GM21390 (cell line): ENCODE results near the gene PTH2.

ENCODE experiments used
- ATAC-seq: cut with Tn5 transposase; IDR thresholded peaks from one replicate; pipeline ENCODE4 v1.9.1; 2021; ENCODE audit not compliant: unreplicated experiment

The PTH2 gene

DNA sequence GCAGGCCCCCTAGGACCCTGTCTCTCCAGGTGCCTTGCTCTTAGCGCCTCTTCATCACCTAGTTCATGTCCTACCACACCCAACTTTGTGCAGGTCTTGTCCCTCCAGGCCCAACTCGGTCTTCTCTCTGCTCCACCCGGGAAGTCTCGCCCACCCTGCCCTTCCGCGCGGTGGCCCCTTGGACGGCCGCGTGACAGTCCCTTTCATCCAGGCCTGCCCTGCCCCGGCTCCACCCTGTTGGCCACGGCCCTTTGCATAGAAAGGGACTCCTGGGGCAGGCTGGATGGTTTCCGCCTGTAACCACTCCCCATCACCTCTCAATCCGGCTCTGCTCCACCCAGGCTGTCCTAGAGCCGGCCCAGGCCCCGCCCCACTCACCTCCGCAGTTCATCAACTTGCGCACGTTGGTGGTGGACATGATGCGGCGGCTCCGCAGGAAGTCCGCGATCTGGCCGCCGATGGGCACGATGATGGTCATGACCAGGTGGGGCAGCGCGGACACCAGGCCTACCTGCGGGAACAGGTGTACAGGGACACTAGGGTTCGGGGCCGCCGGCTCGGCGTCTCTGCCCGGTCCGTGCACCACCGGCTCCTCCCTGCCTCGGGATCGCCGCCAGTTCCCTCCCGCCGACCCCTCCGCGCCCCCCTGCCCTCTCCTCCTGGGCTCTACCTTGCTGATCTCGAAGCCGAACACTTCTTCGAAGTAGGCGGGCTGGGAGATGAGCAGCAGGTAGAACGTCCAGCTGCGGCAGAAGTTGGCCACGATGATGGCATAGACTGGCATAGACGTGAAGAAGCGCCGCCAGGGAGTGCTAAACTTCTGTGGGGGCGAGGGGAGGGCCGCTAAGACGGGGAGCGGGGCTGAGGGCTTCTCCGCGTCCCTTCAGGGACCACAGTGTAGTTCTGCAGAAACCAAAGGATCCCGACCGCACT is 9.2 kb upstream of the PTH2 start:
- no peak for ATAC-seq

DNA sequence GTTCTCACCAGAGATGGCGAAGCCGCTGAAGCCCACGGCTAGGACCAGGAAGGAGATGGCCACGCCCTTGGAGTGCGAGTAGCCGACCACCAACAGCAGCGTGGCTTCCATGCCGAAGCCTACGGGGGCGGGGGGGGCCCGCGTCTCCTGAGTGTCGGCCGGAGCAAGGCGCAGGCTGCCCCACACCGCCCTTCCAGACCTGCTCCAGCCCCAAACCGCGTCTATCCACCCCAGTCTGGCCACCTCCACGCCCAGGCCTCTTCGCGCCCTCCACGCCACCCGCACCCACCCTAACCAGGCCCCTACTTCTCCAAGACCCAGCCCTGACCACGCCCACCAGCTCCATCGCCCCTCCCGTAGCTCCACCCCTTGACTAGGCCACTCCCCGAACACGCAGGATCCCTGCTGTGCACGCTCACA is 8.1 kb upstream of the PTH2 start:
- ATAC-seq: no peak

DNA sequence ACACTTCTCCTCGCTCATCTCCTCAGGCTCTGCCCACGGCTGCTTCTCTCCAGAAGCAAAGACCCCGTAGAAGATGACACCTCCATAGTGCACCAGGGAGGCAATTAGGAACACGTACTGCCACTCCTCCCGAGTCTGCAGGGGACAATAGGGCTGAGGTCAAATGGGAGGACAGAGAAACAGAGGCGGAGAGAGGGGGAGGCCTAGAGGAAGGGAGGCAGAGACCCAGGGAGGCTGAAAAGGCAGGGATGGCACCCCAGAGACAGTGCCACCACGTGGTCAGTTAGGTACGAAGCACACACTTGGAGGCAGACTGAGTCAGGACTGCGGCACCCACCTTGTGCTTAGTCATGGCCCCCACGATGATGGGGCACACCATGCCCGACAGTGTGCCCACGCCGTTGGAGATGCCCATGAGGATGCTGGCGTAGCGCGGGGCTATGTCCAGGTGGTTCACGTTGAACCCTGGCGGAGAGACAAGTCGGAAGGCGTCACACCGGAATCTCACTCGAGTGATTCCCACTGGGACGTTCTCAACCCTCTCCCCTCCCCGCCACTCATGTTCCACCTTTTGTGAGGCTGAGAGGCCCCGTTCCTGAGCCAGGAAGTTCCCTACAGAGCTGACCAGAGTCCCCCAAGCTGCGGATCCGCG is 7.6 kb upstream of the PTH2 start:
- ATAC-seq: no peak

DNA sequence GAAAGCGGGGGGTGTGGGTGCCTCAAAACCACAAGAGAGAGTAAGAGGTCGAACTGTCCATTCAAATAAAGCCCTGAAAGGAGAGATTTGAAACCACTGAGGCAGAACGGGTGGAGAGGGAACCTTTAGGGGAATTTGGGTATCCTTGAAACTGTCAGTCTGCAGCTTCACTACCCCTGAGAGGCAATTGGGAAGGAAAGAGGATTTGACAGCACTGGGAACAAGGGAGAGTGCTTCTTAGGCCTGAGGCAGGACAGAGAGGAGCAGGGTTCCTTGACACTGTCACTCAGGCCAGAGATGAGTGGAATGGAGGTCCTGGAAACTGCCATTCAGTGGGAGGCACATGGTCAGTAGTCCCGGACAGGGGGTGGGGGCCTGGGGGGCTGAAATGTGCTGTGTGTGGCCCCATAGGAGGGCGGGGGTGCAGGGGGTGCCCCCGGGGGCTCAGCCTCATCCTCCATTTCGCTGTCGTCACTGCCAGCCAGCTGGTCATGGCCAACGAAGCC is 7.0 kb upstream of the PTH2 start:
- ATAC-seq: no peak

DNA sequence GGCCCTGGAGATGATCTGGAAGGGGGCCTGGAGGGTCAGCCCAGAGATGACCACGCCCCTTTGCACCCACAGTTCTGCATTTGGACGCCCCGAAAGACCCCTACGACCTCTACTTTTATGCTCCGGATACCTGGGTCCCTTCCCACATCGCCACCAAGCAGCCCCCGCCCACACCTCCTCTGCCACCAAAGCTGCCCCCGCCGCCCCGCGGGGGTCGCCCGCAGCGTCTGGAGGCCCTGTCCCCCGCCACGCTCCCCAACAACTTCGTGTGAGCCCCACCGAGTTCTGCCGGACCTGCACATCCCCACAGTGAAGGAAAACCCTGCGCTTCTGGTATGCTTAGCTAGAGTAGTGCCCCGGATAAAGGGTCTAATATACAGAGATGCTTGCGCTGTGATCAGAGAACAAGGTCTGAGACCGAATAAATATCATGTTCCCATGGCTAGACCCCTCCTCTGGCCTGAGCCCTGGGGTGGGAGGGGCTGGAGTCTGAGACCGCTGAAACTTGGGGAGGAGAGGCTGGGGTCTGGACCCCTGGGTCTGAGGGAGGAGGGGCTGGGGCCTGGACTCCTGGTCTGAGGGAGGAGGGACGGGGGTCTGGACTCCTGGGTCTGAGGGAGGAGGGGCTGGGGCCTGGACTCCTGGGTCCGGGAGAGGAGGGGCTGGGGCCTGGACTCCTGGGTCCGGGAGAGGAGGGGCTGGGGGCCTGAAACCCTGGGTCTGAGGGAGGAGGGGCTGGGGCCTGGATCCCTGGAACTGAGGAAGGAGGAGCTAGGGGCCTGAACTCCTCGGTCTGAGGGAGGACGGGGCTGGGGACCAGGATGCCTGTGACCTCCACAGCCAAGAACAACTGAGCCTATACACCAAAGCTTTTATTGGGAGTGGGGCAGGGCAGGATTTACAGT is 5.6 kb upstream of the PTH2 start:
- ATAC-seq: no peak

DNA sequence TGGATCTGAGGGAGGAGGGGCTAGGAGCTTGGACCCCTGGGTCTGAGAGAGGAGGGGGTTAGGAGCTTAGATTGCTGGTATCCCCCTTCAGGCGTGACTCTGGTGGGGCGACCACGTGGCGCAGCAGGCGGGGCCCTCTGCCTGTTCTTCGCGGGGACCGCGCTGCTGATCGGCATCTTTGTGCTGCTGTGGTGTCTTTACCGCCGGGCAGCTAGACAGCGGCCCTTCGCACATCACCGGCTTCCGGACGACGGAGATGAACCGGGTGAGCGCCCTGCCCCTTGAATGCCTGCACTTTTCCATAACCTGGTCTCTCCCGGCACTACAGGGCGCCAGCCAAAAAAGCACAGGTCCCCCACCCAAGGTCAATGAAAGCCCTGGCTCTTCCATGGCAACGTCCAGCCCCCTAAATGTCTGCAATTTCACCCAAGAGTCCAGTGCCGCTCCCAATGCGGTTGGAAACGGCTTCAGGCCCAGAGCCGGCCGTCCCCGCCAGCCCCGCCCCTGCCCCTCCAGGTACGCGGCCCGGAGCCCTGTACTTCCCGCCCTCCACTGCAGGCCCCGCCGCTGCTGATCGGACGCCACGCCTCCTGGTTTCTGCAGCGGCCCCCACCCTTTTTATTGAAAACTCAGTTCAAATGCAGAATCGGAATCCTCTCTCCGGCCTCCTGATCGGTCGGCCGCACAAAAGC is 4.8 kb upstream of the PTH2 start:
- no peak for ATAC-seq

DNA sequence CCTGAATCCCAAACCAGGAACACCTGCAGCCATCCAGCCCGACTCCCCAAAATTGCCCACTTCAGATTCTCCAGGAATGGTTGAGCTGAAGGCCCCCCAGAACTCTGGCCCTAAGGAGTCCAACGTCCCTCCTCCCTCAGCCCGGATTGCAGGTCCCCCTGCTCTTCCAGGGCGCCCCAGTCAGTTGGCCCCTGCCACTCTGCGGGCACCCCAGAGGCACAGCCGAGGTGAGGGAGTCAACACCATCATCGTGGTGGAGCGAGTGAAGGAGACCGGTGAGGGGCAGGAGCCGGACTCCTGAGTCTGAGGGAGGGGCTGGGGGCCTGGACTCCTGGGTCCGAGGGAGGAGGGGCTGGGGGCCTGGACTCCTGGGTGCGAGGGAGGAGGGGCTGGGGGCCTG is 4.1 kb upstream of the PTH2 start:
- ATAC-seq: no peak

DNA sequence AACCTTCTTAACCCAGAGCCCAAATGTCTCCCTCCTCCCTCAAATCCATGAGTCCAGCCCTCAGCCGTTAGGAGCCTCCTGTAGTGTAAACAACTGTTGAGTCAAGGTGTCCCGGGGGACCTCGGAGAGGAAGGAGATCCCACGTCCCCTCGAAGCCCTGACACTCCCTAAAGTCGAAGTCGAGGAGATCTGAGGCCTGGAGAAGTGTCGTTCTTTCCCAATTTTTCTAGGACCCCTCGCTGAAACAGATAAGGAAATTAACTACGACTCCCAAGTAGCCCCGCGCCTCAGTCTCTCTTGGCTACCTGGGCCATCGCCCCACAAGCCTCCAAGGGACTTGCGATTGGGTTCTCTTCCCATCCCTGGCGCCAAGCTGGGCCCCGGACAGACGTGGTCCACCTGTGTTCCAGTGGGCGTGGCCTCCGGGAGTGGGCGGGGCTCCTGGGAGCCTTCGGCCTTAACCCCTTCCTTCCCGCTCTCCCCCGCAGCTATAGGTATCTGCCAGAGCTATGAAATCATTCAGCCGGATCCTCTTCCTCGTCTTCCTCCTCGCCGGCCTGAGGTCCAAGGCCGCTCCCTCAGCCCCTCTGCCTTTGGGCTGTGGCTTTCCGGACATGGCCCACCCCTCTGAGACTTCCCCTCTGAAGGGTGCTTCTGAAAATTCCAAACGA is 2.8 kb upstream of the PTH2 start:
- ATAC-seq: no peak

DNA sequence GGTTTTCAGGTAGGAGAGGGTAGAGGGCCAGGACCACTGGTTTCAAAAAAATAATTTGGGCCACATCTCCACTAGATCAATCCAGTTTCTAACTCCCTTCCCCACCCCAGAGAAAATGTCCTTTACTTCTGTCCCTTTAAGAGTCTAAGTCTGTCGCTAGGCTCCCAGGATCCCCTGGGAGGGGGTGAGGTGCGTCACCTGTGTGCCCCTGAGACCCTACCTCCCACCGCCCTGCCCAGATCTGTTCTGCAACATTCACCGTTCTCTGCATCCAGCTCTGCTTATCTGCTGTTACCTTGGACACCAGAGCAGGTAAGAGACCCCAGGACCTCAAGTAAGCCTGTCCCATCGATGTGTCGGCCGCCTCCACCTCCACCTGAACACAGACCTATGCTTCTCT is 1.9 kb upstream of the PTH2 start, which contains the start of gene GFY:
Gene GFY (plus strand): TSS at position 211 of the 400 bp plus-strand sequence. CDS start 1,043 bp downstream, outside the sequence.
- ATAC-seq: no peak

DNA sequence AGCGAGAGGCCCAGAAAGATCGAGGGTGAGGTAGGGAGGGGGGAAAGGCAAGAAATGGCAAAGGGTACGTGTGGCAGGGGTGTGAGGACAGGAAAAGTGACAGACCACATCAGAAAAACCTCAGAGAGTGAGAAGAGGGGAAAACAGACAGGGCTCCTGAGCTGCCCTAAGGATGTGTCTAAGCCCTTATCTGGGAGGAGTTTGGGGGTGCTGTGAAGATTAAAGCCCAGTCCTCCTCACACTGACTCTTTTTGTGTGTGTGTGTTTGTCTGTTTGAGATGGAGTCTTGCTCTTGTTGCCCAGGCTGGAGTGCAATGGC is 703 bp upstream of the PTH2 start:
- ATAC-seq: no peak

DNA sequence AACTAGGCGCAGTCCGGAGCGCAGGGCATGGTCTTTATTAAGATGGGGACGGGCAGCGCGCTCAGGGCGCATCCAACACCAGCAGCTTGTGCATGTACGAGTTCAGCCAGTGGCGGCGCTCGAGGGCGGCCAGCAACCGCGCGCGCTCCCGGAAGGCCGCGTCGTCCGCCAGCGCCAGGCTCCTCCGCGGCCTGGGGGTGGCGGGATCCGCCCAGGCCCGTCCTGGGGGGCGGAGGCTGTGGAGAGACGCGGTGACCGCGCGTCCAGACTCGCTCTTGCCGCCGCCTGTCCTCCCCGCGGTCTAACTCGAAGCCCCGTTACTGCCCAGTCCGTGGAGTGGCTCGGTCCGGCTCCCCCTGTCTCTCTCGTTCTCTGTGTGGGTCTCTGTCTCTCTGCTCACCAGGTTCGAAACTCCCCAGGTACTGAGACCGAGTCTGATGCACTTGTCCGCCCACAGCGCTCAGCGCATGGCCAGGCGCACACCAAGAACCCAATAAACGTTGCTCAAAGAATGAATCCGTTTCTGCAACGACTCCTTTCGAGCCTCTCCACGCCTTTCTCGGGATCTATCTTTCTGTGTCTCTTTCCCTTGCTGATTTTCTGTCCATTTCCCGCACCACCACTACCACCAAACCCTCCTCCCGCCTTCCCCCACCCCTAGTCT is 702 bp downstream of the PTH2 start:
- no peak for ATAC-seq

DNA sequence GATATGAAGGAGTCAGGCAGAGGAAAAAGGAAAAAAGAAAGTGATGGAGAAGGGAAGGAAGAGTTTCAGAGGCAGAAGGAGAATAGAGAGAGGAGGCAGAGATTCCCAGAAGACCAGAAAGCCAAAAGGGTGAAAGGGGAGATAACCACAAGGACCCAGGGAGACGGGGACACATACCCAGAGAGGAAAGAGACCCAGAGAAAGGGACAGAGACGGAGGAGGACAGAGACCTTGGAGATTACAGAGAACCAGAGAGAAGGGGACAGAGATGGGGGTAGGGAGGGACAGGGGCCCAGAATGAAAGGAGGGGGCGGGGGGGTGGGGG is 1.4 kb downstream of the PTH2 start:
- no peak for ATAC-seq

DNA sequence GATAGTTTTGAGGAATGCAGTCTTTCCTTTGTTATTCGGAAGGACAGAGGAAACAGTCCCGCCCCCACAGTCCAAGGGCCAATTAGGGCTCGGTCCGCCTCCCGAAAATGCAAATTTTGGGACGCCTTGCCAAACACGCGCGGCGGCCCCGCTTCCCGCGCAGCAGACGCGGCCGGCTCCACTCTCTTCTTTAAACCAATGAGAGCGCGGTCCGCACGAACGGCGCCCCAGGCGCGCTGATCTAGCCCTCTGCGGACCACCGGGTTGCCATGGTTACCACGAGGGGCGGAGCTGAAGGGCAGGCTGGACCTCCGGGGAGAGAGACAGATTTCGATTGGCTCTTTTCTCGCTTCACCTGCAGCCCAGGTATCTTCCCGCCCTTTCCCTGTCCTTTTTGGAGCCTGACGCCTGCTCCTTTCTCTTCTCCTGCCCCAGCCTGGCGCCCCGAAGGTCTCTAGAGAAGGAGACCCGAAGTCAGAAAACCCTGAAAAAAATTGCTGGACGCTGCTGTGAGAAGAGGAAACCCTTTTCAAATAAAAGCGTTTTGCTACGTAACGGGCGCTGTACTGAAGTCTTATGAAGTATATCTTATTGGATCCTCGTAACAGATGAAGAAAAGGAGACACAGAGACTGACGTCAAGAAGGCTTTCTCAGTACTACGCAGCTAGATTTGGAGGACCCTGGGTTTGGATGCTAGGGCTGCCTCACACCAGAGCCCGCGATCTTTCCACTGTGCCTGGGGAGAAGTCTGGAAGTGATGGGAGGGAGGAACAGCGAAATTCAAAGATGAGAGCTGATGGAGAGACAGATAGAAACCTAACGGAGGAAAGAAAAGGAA is 2.0 kb downstream of the PTH2 start:
- ATAC-seq: no peak

DNA sequence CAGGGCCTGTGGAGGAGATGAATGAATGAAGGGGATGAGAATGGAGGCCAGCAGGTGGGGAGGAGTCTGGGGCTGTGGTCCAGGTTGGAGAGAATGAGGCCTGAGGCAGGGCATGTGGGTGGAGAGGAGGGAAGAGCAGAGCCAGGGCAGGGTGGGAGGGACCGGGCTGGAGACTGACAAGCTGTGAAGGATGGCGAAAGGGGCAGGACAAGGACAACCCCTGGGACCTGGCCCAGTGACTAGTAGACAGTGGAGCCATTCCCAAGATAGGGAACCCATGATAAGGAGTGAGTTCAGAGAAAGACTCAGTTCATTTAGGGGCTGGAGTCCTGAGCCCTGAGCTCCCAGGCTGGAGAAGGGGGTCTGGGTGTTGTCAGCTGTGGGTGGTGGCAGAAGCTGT is 3.0 kb downstream of the PTH2 start:
- no peak for ATAC-seq

DNA sequence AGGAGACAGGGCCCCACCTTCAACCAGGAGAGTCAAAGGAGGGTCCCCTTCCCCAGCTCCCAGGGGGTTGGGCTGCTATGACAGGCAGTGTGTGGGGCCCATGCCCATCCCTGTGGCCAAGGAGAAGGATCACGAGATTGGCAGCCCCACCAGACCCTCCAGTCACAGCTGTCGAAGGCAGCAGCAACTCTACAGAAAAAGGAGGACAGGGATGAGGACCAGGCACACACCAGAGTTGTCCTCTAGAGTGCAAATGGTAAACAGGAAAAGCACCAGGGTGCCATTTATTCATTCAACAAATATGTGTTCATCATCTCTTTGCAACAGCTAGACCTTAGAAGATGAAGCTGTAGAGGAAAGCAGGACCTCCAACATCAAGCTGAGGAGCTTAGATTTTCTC is 4.1 kb downstream of the PTH2 start:
- ATAC-seq: no peak

DNA sequence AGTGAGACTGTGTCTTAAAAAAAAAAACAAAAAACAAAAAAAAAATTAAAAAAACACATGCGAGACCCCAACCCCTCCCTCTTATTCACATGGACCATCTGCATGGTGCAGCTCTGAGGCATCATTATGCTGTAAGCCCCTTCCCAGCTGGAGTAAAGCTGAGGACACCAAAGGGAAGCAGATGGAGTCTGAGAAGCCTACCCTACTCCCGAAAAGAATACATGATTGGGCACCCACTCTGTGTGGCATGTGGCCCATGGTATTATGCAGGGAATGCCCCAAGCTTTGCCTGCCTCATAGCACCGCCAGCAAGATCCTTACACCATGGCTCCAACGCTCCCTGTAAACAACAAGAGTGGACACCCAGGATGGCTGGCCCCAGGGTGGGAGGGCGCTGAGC is 4.7 kb downstream of the PTH2 start:
- ATAC-seq: no peak

DNA sequence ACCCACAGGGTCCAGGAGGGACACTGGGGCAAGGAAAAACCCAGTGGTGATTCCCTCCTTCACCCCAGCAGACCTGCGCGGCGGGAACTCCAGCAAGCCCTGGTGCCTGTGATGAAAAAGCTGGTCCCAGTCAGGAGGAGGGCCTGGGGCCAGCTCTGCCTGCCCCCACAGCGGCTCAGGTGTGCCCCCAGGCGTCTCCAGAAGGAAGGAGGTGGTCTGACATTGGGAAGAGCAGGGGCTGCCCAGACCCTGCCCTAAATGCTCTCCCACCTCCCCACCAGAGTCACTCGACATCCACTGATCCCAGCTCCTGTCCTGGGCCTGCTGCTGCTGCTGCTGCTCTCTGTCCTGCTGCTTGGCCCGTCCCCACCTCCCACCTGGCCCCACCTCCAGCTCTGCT is 6.2 kb downstream of the PTH2 start:
- ATAC-seq: no peak

DNA sequence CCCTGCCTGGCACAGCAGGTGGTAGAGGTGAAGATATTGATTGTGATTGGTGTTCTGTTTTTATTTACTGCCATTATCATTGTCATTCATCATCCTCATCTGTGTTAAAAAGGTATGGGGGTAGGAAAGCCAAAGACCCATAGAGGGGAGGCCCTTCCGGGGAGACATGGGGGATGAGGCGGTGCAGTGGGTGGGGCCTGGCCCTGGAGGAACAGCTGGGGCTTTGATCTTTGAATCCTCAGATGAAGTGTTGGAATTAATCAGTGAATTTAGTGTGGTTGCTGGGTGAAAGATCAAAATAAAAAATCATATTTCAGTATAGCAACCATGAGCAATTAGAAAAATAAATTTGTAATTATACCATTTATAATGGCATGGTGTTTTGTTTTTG is 7.4 kb downstream of the PTH2 start:
- no peak for ATAC-seq
